CD4-positive, alpha-beta T cell treated with Interferon gamma for 1 hour (primary cell): Measurements from ENCODE around the gene WHAMM.
"Not testable (repeated sequence)": the region's sequence is repeated elsewhere in the genome, so short reads cannot be mapped to it uniquely, and the experiment has no call there.

Source experiments
- DNase-seq: peaks from one replicate; pipeline ENCODE4 v3.0.0-alpha.2; 2020

WHAMM gene

DNA sequence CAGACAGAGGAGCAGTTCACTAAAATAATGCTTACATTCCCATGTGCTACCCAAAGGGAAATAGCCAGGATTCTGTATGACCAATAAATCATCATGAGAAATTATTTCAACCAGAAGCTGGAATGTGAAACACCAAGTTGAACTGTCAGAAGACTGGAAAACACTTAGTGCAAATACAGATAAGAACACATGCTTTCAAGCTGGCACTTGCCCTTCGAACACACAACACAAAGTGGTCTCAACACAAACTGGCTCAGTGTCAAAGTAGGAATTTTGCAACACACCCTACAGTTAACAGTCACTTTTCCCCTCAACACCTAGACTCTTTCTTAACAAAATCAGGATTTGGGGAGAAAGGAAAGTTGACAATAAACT is 4.9 kb upstream of the WHAMM start:
- no peak for DNase-seq

DNA sequence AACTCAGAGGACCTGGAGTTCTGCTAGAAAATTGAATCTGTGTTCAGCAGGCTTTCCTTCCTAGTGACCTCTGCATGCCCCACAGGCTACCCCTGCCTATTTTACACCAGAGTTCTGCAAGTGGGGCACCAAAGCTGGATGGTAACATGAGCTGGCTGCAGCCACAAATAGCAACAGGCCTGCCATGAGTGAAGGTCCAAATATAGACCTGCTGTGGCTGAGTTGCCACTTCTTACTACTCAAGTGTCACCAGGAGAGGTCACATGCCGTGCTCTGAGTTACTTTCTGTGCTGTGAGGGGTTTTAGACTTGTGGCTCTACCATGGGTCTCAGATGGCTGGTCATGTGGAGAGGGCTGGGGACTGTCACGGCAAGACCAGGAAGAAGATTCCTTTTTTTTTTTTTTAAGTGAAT is 3.4 kb upstream of the WHAMM start, which contains the start of gene FSD2:
TSS of gene FSD2 (minus strand) at position 76 of the 413 bp plus-strand sequence. CDS start 18,679 bp downstream, outside the sequence.
- peak; percentile 35 for DNase-seq

DNA sequence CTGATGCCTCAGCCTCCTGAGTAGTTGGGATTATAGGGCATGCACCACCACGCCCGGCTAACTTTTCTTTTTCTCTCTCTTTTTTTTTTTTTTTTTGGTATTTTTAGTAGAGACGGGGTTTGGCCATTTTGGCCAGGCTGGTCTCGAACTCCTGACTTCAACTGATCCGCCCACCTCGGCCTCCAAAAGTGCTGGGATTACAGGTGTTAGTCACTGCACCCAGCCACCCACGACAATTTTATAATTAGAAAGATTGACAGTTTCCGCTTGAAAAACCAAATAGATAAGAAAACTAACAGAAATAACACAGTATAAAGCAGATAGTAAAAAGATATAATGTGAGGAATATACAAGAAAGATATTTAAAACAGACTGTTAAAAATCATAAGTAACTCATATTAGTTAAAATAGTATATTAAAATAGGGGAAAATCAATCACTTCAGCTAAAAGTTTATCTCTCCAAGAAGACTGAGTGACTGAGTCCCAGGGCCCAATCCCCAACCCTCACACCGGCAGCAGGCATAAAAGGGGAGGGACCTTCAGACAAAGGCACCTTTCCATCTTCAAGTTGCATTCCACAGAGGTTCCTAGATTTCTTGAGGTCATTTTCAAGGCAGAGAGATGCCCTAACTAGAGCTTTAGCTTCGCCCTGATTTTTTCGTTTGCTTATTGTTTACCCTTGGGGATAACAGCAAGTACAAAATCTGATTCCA is 1.4 kb upstream of the WHAMM start:
- DNase-seq: no peak

DNA sequence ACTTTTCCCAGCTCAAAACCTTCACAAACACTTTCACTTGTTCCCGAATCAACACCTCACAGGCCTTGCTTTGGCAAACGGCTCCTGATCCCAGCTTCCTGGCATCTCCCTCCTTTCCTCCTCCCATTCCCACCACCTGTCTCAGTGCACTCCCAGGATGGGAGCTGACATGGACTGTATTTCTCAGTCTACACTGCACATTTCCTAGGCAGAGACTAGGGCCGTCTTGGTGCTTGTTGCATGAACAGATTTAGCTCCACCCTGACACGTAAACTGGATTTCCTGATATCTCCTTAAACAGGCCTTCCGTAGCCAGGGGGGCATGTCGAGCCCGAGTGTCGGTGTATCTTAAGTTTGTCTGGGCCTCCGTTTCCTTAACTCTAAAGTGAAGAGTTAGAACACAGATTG is 790 bp upstream of the WHAMM start:
- DNase-seq: no peak

DNA sequence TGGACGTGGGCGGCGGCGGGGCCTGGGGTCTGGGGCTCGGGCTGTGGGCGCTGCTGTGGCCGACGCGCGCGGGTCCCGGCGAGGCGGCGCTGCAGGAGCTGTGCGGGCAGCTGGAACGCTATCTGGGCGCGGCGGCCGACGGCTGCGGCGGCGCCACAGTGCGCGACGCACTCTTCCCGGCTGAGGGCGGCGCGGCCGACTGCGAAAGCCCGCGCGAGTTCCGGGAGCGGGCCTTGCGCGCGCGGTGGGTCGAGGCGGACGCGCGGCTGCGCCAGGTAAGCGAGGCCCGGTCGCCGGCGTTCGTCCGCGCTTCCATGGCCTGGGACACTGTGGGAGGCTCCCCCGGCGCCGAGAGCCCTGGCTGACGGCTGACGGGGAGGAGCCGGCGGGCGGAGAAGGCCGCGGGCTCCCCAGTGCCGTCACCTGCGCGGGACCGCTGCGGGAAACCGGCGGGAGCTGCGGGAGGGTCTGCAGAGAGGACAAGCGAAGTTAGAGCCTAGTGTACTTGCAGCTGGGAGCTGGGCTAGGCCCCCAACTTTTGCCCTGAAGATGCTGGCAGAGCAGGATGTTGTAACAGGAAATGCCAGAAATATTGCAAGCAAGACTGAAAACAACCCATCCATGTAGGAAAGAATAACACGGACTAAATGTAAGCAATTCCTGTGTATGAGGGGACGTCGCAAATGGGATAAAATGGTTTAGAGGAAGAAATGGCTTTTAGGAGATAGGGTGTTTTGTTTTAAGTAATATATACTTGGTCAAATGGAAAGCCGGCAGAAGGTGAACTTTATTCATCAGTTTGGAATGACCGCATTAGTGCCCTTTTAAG is 847 bp downstream of the WHAMM start:
- peak; percentile 16 for DNase-seq

DNA sequence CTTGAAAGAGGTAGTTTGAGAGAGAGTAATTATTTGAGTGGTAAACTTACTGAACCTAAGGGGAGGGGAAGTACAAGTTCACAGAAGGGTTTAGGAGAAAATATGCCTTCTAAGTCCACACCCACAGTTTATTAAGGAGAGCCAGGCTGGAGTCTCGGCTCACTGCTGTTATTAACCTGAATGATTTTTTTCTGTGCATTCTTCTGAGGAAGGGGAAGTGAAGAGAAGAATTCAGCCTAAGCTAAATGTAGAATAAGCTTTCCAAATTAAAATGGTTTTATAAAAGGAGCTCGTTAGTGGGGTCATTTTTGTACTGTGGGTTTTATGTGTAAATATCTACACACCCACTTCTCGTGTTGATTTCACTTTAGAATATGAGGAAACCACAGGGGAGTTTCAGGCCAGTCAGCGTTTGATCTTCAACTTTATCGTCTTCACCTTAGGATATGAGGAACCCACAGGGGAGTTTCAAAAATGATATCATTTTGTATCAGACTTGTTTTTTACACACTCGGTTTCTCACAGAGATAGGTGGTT is 1.5 kb downstream of the WHAMM start:
- peak; percentile 57 for DNase-seq

DNA sequence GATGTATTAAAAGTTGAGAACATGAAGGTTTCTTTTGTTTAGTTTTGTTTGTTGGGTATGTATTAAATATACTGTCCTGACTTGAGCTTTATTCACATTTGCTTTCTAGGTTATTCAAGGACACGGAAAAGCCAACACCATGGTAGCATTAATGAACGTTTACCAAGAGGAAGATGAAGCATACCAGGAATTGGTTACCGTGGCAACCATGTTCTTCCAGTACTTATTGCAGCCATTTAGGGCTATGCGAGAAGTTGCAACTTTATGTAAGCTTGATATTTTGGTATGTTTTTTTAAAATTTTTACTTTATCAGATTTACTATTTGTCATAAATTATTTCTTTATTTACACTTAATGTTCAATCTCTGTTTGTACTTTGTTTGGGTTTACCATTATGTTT is 3.6 kb downstream of the WHAMM start:
- no peak for DNase-seq

DNA sequence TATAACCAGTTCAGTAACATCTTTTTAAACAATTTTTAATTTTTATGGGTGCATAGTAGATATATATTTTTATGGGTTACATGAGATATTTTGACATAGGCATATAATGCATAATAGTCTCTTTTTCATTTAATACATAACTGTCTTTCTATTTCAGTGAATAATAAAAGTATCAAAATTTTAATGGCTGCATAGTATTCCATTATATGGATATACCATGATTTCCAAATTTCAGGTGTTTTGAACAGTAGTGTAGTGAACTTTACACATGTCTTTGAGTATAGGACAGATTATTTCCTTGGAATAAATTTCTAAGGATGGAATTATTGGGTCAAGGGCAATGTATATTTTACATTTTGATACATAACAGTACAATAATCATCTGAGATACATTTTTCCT is 10.7 kb downstream of the WHAMM start:
- DNase-seq: no peak

DNA sequence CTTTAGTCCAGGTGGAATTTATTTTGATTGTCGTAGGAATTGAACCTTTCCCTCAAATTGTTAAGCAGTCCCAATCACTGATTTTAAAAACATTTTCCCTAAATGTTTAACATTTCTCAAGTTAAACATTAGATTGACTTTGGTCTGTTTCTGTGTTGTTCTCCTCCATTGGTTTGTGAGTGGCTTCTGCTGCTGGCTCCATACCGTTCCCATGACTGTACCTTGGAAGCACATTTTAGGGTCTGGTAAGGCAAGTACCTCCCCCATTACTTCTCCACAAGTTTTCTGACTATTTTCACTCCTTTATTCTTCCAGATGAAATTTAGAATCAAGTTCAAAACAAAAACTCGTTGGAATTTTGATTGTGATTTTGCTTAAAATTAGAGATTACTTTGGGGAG is 12.0 kb downstream of the WHAMM start:
- not testable (repeated sequence) for DNase-seq

DNA sequence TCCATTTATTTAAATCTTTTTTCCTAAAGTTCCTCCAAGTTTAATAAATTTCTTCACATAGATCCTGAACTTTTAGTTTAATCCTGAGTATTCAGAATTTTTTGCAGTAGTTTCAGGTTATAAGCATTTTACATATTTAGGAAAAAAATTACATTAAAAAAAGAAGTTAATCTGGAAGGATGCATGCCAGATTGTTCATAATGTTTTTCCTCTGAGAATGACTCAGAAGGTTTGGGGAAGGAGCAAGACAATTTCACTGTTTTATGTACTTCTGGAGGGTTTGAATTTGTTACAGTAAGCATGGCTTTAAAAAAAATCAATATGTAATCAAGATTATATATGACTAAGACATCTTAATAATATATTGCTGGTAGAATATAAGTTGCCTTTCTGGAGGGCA is 12.4 kb downstream of the WHAMM start:
- DNase-seq: not testable (repeated sequence)

DNA sequence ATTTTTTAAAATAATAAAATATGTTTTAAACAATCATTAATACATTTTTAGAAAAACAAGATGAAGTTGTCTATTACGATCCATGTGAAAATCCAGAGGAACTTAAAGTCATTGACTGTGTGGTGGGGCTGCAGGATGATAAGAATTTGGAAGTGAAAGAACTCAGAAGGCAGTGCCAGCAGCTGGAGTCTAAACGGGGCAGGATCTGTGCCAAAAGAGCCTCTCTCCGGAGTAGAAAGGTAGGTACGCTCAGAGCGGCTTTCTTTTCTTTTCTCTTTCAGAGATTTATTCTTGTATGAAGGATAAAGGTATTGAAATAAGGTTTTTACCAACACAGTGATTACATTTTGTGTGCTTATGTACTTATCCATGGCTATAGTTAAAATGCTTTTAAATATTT is 13.6 kb downstream of the WHAMM start:
- no peak for DNase-seq

DNA sequence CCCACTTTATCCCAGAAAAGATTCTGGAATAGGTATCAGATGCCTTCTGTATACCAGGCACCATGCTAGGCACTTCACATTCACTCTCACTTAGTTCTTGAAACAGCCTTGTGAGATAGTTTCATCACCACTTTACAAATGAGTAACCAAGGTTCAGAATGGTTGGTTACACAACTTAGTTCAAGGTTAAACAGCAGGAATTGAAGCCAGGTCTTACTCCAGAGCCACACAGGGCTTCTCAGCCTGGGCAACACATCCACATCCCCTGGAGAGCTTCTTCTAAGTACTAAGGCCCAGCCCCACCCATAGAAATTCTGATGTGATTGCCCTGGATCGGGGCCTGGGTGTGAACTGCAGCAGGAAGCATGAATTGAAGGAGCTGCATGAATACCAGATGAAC is 18.6 kb downstream of the WHAMM start:
- DNase-seq: no peak

DNA sequence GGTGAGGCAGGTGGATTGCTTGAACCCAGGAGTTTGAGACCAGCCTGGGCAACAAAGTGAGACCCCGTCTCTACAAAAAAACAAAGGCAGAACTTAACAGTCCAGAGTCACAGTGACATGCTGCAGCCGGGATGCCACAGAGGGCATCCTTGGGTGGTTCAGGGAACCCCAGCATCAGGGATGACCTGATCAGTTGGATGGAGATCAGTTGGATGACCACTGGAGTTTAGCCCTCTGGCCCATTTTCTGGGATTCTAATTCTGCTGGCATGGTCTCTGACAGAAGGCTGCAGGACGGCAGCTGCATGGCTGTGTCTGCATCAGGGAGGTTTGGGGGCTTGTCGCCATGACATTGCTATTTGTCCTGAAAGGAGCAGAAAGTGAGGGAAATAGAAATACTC is 19.8 kb downstream of the WHAMM start:
- no peak for DNase-seq

DNA sequence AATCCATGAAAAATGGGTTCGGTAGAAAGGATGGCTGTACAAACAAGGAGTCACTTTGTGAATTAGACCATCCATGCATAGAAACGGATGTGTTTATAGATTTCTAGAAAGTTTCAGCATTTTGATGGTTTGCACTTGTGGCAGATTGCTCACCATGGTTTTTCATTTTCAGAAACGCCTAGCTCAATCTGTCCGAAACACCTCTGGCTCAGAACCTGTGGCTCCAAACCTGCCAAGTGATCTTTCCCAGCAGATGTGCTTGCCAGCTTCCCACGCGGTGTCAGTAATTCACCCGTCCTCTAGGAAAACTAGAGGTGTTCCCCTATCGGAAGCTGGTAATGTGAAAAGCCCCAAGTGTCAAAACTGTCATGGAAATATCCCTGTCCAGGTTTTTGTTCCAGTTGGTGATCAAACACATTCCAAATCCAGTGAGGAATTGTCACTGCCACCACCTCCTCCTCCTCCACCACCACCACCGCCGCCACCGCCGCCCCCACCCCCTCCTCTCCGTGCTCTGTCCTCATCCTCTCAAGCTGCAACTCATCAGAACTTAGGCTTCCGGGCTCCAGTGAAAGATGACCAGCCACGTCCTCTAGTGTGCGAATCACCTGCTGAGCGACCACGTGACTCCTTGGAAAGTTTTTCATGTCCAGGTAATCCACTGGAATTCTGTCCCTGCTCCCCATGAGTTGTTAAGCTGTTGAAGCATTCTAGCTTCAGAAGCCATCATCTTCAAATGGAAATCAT is 21.2 kb downstream of the WHAMM start:
- DNase-seq: no peak

DNA sequence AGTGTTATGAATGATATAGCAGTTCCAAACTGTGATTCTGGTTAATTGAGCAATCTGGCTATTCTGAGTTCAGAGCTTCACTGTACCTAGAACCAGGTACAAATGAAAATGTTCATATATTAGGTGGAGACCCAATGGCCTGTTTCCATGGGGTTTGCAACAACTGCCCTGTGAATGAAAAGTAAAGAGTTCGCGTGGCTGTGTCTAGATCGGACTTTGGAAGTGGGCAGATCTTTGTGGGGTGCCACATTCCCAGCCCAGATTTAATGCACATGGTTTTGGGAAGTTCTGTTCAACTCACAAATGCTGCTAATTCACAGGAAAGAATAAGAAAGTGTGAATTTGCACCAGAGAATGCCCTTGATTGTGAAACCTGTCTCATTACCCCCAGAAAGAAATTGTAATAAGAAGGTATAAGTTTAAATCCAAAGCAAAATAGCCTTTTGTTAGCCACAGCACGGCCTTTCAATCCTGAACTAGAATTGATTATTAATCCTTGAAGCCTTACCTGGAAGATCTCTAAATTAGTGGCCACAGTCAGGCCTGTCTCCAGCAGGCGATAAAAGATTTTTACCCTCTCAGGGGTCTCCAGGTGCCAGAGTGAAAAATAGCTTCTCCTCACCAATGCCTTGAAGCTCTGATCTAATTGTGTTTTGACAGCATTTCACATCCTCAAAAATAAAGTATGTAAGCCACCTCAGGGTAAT is 22.6 kb downstream of the WHAMM start:
- DNase-seq: no peak

DNA sequence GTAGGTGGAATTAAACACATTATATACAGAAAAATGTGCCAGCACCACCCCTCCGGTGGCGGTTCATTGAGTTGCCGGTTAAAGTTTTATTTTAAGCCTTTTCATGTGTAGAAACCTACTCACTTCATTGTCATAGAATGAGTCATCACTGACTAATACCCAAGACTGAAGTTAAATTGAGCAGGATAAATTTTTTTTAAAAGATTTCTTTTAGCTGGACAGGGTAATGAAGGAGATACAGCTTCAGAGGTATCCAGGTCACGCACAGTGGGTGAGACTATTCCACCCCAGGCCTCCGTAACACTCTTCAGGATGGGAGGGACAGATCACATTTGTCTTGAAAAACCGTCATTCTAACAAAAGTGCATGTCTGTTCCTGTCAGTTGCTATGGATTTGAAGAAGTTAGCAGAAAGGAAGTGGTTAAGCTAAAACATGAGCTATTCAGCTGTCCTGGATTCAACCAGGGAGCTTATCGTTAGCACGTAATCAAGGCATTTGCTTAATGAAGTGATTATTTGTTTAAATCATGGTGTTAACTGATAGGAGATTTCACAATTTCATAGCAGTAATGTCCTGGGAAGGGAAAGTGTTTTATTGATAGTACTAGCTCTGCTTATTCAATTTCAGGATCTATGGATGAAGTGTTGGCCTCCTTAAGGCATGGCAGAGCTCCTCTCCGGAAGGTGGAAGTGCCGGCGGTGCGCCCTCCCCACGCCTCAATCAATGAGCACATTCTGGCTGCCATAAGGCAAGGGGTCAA is 23.4 kb downstream of the WHAMM start:
- no peak for DNase-seq

DNA sequence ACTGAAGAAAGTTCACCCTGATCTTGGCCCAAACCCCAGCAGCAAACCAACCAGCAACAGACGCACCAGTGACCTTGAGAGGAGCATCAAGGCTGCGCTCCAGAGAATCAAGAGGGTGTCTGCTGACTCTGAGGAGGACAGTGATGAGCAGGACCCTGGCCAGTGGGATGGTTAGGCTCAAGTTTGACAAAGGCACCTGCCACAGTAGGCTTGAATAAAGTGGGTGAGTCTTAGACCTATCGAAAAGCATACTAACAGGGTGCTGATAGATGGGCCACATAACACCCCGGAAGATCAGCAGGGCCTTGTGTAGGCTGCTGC is 23.9 kb downstream of the WHAMM start:
- DNase-seq: no peak

DNA sequence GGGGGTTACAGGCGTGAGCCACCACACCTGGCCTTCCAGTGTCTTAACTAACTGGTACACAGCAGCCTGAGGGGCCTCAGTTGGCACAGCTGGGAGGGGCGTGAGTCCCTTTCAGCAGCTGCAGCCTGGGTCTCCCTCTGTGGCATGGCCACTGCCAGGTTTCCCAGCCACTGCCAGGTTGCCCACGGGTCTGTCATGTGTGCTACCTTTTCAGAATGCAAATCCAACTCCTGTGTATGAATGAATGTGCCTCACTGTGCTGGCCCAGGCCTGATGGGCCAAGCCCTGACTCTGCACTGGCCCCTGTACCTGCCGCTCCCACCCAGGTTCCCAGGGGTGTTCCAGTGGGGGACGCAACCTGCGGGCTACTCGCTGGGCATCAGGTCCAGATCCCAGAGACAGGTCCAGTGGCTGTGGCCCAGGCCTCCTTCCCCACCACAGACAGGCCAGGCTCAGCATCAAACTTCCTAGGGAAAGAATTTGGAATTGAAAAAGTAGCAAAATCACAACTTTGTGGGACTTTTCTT is 26.0 kb downstream of the WHAMM start:
- no peak for DNase-seq

DNA sequence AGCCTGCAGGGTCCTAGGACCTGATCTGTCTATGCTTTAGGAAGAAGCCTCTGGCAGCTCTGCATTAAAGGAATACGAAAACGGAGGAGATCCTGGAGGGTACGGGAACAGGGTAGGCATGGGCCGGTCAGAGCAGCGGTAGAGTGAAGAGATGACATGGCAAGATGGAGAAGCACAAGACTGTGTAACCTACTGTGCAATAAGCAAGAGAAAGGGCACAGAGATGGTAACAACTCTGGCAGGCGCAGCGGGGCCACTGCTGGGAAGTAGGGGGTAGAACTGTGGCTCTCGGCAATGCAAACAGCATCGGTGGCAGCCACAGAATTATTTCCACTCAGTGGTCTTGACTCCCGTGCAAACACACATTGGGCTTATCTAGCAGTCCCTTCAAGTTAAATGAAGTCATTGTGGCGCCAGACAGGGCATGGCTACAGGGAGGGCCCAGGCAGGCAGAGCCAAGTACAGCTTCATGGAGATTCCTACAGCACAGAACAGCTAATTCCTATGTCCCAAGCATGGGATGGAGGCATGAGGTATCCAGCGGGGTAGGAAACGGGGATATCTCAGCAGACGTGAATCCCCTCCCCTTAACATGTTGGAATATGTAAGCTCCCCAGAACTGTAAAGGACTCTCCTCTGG is 28.8 kb downstream of the WHAMM start:
- no peak for DNase-seq

DNA sequence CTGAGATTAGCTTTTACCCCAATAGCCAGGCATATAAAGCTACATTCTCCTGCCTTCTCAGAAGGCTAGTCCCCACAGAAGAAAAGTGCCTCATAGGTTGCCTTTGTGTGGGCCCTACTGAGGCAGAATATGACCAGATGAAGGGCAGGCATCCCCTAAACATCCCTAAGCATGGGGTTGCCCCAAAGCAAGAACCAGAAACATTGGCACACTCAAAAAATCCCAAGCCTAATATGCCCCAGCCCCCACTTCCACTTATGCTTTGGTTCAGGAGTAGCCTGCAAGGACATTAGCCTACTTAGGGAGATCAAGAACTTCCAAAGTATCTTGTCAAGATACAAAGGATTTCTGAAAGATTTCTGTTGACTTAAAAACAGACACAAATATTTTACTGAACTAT is 29.7 kb downstream of the WHAMM start:
- DNase-seq: no peak

DNA sequence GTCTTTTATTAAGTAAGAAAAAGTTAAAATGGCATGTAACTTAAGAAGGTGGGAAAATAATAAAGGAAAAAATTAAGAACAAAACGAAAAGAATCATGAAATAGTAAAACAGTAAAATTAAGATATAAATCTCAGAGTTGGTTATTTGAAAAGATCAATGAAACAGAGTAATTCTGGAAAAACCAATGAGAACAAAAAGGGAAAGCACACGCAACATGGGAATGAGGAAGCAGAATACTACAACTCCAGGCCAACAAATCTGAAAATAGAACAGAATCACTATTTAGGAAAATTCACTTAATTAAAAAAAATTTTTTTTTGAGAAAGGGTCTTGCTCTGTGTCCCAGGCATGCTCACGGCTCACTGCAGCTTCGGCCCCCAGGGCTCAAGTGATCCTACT is 30.7 kb downstream of the WHAMM start:
- DNase-seq: no peak
